ENCODE data around the gene PIGU. TPM values are rescaled to one million over a fixed set of nuclear protein-coding genes. Genes with fewer than 3 reads are reported as not detected.

The PIGU gene
- total RNA-seq, 2 experiments from 2014 or later, result 24.8 to 26.4 TPM

DNA sequence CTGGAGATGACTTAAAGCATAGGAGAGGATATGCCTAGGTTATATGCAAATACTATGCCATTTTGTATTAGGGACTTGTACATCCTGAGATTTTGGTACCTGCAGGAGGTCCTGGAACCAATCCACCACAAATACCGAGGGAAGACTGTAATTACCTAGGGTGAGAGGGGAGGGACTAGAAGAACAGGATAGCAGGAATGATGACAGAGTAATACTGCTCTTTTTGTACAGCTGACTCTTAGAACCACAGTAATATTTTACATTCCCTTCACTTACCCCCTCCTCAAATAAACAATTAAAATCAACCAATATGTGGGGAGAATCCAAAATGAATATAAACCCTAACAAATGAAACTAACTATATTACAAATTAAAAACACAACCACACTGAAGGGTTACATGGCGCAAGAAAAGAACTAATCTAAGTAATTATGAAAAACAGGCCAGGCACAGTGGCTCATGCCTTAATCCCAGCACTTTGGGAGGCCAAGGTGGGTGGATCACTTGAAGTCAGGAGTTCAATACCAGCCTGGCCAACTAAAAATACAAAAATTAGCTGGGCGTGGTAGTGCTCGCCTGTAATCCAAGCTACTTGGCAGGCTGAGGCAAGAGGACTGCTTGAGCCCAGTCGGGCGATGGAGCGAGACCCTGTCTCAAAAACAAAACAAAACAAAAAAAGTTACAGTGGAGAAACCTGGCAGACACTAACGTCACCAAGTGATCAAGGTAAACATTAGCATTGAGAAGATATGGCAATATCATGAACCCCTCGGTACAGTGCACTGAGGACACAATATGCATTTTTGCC is 81.3 kb downstream of the PIGU start:
- ChIA-PET CTCF (no interaction called here), POLR2A (no interaction called here)

DNA sequence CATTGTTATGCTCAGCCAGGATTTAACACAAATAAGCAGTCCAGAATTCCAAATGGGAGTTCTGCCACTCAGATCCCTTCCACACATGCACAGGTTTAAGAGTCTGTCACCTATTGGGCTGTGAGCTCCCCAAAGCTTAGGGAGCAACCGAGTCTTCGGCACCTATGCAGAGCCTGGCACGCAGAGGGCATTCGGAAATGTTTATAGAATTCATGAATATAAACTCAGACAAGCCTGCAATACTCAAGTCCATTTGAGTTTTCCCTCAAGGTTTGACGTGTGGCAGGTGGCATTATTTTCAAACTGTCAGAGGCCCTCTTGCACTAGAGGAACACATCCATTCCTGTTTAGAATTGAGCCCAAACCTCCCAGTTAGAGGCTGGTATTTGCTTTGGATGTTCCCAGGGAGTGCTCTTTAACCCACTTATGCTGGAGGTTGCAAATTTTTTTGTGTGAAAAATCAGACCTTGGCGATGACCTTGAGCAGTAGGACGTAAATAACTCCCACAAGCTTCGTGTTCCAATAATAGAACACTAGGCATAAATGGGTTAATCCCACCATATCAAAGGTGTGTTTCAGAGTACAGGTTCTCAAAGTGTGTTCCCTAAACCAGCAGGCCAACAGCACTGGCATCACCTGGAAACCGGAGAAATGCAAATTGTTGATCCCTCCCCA is 90.3 kb downstream of the PIGU start:
- CTCF ChIA-PET, result no interaction called here
- POLR2A ChIA-PET, result no interaction called here

GRCh38 chr20:34585019-34585418 is 91.9 kb downstream of the PIGU start:
- CTCF ChIA-PET, result no interaction called here
- POLR2A ChIA-PET, result no interaction called here

DNA sequence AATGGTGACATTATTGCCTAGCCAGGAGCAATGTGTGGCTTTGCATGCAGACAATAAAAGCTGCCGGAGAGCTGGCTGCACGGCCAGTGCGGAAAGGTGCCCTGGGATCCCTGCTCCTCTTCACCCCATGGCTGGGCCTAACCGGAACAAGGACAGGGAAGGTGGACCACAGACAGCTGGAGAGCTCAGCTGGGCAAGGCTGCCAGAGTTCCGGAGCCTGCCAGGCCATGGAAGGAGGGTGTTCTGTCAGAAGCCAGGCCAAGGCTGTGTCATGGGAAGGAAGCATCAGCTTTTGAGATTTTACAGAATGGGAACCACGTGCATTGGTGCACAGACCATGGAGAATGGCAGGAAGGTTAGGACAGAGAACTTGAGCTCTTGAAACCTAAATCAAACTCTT is 93.3 kb downstream of the PIGU start:
- POLR2A ChIA-PET, result no interaction called here
- CTCF ChIA-PET, result interaction anchor here (1.2 kb wide), 1 partner anchor 46 kb away, joined by 3 read pairs; no protein-coding TSS in a partner anchor

DNA sequence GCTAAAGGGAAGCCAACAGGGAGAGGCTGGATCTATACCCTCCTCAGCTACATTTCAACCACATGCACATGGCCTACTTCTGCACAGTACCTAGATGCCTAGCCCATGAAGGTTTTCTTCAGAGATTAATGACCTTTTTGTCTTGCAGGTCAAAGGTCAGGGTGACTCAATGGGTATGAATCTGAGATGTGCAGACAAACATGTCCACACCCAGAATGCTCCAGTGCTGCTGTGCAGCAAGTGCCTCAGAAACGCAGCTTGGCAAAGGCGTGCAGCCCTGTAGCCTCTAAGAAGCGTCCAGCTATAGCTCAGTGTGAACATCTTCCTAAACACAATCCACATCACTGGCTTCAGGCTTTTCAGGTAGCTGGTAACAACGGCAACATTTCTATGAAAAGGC is 94.0 kb downstream of the PIGU start:
- CTCF ChIA-PET, result interaction anchor here (1.2 kb wide), 1 partner anchor 45 kb away, joined by 3 read pairs; no protein-coding TSS in a partner anchor
- POLR2A ChIA-PET, result no interaction called here

- POLR2A ChIA-PET, result interaction anchor here (0.6 kb wide), 1 partner anchor 279 kb away, joined by 3 read pairs; the partner anchor contains the start of gene AHCY
Measured at GRCh38 chr20:34582221-34582620, 94.7 kb downstream of the PIGU start.

DNA sequence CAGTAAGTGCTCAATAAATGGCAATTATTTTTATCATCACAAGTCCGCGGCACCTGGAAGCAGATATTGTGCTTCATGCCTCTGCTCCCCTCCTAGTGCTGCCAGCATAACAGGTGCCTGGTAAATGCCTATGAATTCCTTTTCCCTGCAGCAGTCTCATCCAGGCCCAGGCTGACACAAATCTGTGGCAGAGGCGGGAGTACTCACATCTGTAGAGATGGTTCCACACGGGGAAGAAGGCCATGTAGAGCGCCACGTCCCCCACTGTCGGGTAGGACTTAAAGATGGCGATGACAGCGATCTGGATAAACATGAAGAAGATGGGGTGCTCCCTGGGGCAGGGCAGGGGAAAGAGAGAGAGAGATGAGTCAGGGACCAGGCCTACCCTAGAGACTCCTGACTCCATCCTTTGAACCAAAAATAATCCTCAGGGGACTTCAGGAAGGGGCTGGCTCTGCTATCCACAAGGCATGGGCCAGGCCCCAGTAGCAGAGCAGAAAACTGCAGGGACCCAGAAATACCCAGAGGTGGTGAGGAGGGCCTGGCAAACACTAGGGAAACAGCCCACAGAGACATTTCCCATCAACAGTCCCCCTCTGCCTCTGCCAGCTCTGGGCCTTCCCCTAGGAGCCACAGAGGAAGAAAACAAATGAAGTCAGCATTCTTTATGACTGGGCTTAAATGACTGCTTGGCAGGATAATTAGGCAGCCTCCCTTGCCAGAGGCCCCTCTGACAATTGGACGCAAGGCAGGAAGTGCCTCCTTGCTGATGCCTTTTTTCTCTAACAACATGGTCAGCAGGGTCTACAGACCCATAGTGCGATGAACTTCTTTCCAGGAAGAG is 95.3 kb downstream of the PIGU start:
- POLR2A ChIA-PET, result interaction anchor here (0.6 kb wide), 1 partner anchor 279 kb away, joined by 3 read pairs; the partner anchor contains the start of gene AHCY
- CTCF ChIA-PET, result no interaction called here

More at GRCh38 chr20:34582221-34582620, 94.7 kb downstream of the PIGU start:
- CTCF ChIA-PET, result no interaction called here

- ChIA-PET POLR2A (no interaction called here), CTCF (no interaction called here)
Measured at GRCh38 chr20:34579979-34580940, 96.6 kb downstream of the PIGU start.

DNA sequence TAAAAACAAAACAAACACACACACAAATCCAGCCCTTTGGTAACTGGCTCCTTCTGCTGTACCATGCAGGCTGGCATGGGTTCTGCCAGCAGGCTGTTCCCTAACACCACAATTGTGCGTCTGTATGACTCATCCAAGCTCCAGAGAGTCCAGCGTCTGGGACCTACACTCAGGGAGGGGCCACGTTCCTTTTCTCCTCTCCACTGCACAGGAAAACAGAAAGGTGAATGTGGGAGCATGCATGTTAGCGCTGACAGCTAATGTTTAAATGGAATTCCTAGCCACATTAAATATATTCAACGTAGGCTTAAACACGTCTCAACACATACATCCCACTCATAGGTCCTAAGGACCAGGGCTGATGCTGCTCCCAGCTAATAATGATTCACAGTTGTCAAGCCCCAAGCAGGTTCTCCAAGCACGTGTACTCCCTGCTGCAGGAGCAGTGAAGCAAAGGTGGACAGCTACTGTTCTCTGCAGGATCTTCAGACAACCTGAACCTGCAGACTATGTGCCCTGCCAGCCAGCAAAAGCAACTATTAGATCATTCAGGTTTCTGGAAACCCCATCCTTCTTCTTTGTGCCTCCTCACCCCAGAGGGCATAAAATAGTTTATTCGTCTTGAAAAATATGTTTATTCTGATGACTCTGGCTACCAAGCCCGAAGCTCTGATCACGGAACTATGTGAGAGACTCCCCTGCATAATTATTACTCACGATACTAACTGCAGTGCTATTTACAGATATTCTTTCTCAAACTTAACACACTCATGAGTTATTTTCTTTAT is 97.5 kb downstream of the PIGU start:
- ChIA-PET POLR2A (no interaction called here), CTCF (no interaction called here)

GRCh38 chr20:34578521-34578920 is 98.4 kb downstream of the PIGU start:
- ChIA-PET CTCF (no interaction called here), POLR2A (no interaction called here)

GRCh38 chr20:34578025-34578424 is 98.9 kb downstream of the PIGU start:
- POLR2A ChIA-PET, result no interaction called here
- CTCF ChIA-PET, result no interaction called here

GRCh38 chr20:34577061-34577460 is 99.8 kb downstream of the PIGU start:
- ChIA-PET POLR2A (no interaction called here), CTCF (no interaction called here)

DNA sequence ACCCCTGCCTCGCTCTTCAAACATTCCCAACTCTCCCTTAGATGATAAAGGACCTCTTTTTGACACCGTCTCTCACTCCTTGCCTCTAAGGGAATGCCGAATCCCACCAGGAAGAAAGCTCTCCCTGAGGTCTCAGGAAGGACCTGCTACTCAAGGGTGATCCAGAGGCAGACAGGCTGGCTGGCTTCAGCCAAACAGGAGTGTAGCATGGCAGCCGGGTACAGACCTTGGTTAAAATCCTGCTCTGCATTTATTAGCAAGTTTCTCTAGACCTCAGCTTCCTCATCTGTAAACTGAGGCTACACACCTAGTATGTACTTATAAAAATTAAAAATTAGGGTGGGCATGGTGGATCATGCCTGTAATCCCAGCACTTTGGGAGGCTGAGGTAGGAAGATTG is 101.1 kb downstream of the PIGU start:
- POLR2A ChIA-PET, result interaction anchor here (1.2 kb wide), 1 partner anchor 9 kb away, joined by 3 read pairs; no protein-coding TSS in a partner anchor
- CTCF ChIA-PET, result no interaction called here

DNA sequence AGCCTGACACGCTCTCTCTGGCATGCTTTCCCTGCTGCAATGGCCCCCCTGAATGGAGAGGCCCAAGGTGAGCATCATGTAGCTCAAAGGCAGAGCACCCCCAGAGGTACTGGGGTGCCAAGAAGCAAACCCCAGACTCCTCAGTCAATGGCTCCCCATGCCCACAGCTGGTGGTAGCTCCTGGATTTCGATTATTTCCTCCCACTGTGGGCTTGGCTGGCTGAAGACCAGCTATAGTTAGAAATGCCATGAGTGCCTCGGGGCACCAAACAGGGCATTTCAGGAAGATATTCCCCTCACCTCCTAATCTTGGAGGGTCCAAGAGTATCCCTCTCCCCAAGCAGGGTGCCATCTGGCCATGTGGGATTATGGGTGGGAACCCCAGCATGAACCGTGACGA is 101.6 kb downstream of the PIGU start:
- ChIA-PET CTCF (no interaction called here), POLR2A (interaction anchor here (1.2 kb wide), 1 partner anchor 9 kb away, joined by 3 read pairs; no protein-coding TSS in a partner anchor)

DNA sequence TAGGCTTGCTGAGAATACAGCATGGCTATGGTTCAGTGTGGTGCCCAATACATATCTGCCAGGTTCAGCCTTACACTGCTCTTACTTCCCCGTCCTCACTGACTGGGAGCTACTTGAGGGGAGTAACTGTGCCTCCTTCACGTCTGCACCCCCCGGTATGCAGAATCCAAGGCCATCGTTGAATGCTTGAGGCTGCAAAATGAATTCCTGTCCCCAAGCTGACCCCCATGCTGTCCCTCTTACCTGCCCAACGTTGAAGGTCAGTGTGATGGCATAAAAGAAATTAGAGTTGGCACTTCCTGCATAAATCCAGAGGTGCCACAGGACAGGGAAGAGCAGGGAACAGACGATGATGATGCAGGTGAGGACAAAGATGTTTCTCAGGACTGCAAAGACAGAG is 102.0 kb downstream of the PIGU start:
- CTCF ChIA-PET, result no interaction called here

DNA sequence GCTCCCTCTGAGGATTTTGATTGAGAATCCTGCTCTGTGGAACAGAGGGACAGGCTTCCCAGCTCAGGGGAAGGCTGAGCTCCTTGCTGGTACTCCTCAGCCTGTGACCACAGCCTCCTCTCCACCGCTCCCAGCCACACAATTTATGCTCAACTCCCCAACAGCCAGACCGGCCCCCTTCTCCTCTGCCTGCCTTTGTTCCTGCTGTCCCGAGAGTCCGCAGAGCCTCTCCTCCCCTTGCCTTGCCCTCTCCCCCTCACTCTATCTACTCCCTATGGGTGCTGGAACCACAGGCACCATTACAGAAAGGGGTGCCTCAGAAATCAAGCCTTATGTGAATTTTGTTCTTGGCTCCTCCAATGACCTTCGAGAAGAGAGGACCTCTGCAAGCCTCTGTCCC is 102.5 kb downstream of the PIGU start:
- ChIA-PET POLR2A (no interaction called here), CTCF (no interaction called here)

More for the DNA sequence above, 102.0 kb downstream of the PIGU start:
- POLR2A ChIA-PET, result no interaction called here

DNA sequence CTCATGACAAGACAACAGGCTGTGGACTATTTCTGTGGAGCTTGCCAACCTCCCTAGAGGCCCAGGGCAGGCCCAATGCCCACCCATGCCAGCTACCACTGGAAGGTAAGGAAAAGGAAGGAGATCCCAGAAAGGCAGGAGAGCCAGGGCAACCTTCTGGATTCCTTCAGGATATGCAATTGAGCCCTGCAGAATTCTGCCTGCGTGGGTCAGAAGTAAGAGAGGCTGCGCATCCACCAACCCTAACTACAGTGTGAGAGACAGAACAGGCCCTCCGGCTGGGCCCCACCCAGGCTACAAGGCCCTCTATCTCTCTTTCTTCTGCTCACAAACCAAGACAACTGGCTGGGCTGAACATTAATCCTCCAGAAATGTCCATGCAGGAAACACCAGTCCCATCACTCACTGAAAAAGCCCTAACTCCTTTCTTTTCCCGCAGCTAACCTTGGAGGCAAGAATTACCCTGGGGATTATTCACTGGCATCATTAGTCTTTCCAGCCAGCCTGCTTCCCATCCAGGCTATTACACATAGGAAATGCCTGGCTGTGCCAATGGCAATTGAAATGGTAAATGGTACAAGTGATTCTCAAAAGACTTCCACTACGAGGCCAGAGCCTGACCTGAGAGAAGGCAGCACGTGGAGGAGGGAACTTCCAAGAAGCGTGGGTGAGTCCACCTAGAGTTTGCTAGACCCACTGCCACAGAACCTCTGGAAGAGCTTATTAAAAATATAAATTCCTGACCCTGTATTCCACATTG is 103.2 kb downstream of the PIGU start:
- POLR2A ChIA-PET, result no interaction called here
- CTCF ChIA-PET, result interaction anchor here (1.6 kb wide), 1 partner anchor 10 kb away, joined by 5 read pairs; no protein-coding TSS in a partner anchor

Measured in activated CD8-positive, alpha-beta memory T cell treated with anti-CD3 and anti-CD28 coated beads for 36 hours (primary cell).